CD14-positive monocyte (primary cell): ENCODE measurements around the gene SPATA16. TPM values are rescaled to one million over a fixed set of nuclear protein-coding genes. Genes with fewer than 3 reads are reported as not detected.

Experiments
- DNase-seq, 3 donors: peaks; one replicate each; pipeline ENCODE4 v3.0.0-alpha.2; 2011 to 2022
- H2AFZ ChIP-seq: 2 replicates; pipeline ENCODE4 v1.6.0; 2012; ENCODE audit warnings: mild to moderate bottlenecking, low read depth, low read length, inconsistent platforms; ENCODE audit not compliant: insufficient read depth, poor library complexity, severe bottlenecking
- H3K27ac ChIP-seq, 2 donors: 1 replicate in 1 of 2; 2 replicates in 1 of 2; pipeline ENCODE4 v1.5.1; 2012 to 2013; ENCODE audit warnings: low read length in 2 of 2, control low read depth in 1 of 2, inconsistent platforms in 1 of 2, low read depth in 1 of 2, mild to moderate bottlenecking in 1 of 2
- H3K27me3 ChIP-seq, 2 donors: one replicate each; pipeline versions ENCODE4 v1.6.0 to v1.6.1; 2011 to 2013; ENCODE audit warnings: low read length in 2 of 2; ENCODE audit not compliant: control insufficient read depth in 2 of 2, insufficient read depth in 2 of 2
- H3K36me3 ChIP-seq, 2 donors: replicated peaks in 1 of 2; 1 replicate in 1 of 2; 2 replicates in 1 of 2; pipeline versions ENCODE4 v1.5.1 to v1.6.1; 2012 to 2013; ENCODE audit warnings: low read length in 2 of 2, control low read depth in 1 of 2, inconsistent platforms in 1 of 2, mild to moderate bottlenecking in 1 of 2; ENCODE audit not compliant: insufficient read depth in 2 of 2, control insufficient read depth in 1 of 2
- H3K4me1 ChIP-seq, 2 donors: 1 replicate in 1 of 2; 2 replicates in 1 of 2; pipeline versions ENCODE4 v1.5.1 to v1.6.1; 2012 to 2013; ENCODE audit warnings: low read length in 2 of 2, control low read depth in 1 of 2, inconsistent platforms in 1 of 2, mild to moderate bottlenecking in 1 of 2, moderate library complexity in 1 of 2; ENCODE audit not compliant: insufficient read depth in 2 of 2, control insufficient read depth in 1 of 2
- H3K4me2 ChIP-seq: replicated peaks from 2 replicates; pipeline ENCODE3; 2012; ENCODE audit warnings: low read length, moderate library complexity, mild to moderate bottlenecking; ENCODE audit not compliant: poor library complexity, severe bottlenecking; ENCODE audit errors: extremely low read depth
- H3K4me3 ChIP-seq, 3 experiments: fragments of 200-600 bp in 1 of 3; sonication (generic) in 1 of 3; replicated peaks in 1 of 3; 1 replicate in 2 of 3; 2 replicates in 1 of 3; pipeline ENCODE4 v1.5.1; 2011 to 2013; ENCODE audit warnings: low read length in 3 of 3, mild to moderate bottlenecking in 3 of 3, control low read depth in 2 of 3, low read depth in 2 of 3, inconsistent platforms in 1 of 3, moderate library complexity in 1 of 3
- H3K79me2 ChIP-seq: 2 replicates; pipeline ENCODE4 v1.6.0; 2012; ENCODE audit warnings: mild to moderate bottlenecking, control low read depth, inconsistent platforms, low read length, moderate library complexity; ENCODE audit not compliant: insufficient read depth
- H3K9ac ChIP-seq: 2 replicates; pipeline ENCODE4 v1.6.0; 2017; ENCODE audit warnings: low read length, mild to moderate bottlenecking; ENCODE audit not compliant: insufficient read depth, poor library complexity, severe bottlenecking
- H3K9me3 ChIP-seq, 2 donors: replicated peaks in 1 of 2; 1 replicate in 1 of 2; 2 replicates in 1 of 2; pipeline versions ENCODE4 v1.5.1 to v1.6.1; 2012 to 2013; ENCODE audit warnings: low read length in 2 of 2, control low read depth in 1 of 2; ENCODE audit not compliant: control insufficient read depth in 1 of 2, insufficient read depth in 1 of 2
- H4K20me1 ChIP-seq: 2 replicates; pipeline ENCODE4 v1.6.0; 2012; ENCODE audit warnings: mild to moderate bottlenecking, low read length, control low read depth, moderate library complexity; ENCODE audit not compliant: insufficient read depth
- H3K27ac Mint-ChIP-seq, 7 donors: one replicate each; pipeline ENCODE4 v1.8.0; 2020; ENCODE audit warnings: mild to moderate bottlenecking in 7 of 7, mixed read lengths in 7 of 7, moderate library complexity in 6 of 7, inconsistent platforms in 2 of 7
- H3K27me3 Mint-ChIP-seq, 3 donors: one replicate each; pipeline ENCODE4 v1.8.0; 2021 to 2022; ENCODE audit warnings: low read depth in 3 of 3, mild to moderate bottlenecking in 3 of 3, mixed read lengths in 3 of 3, moderate library complexity in 3 of 3, inconsistent platforms in 1 of 3
- H3K36me3 Mint-ChIP-seq, 2 donors: one replicate each; pipeline ENCODE4 v1.8.0; 2020; ENCODE audit warnings: mixed read lengths in 2 of 2, inconsistent platforms in 1 of 2, mild to moderate bottlenecking in 1 of 2
- H3K4me1 Mint-ChIP-seq: one replicate; pipeline ENCODE4 v1.8.0; 2020; ENCODE audit warnings: mild to moderate bottlenecking, mixed read lengths
- H3K4me3 Mint-ChIP-seq, 2 donors: one replicate each; pipeline ENCODE4 v1.8.0; 2020; ENCODE audit warnings: mild to moderate bottlenecking in 2 of 2, mixed read lengths in 2 of 2, moderate library complexity in 1 of 2
- H3K9me3 Mint-ChIP-seq, 7 donors: one replicate each; pipeline ENCODE4 v1.8.0; 2020 to 2022; ENCODE audit warnings: mixed read lengths in 7 of 7, mild to moderate bottlenecking in 6 of 7, moderate library complexity in 6 of 7, inconsistent platforms in 2 of 7
- WGBS: methylation state at CpG from one replicate; pipeline ENCODE4 v1.1.5; 2013; ENCODE audit warnings: missing lambda C conversion rate; ENCODE audit not compliant: insufficient coverage; 5-methylcytosine and 5-hydroxymethylcytosine counted together
- intact Hi-C, 2 donors: fragments of 100-400 bp; cut with micrococcal nuclease; formaldehyde crosslinking; loops; one replicate each; pipeline versions ENCODE4 v1.15.0 to v1.15.1; 2023
- polyA plus RNA-seq, 3 donors: library from polyadenylated mRNA; depleted of rRNA in 1 of 3; unstranded in 2 of 3; stranded (reverse) in 1 of 3; fragments of 300-500 nt in 2 of 3; fragments of >200 nt in 1 of 3; fragmentation: Illumina TruSeq in 2 of 3; gene quantifications; 1 replicate in 2 of 3; 2 replicates in 1 of 3; pipeline ENCODE4 v1.2.3, GENCODE V29; 2012 to 2021
- TF ChIP-seq, protein P1 (sequence below): fragments of 200-600 bp; IDR thresholded peaks from one replicate; pipeline ENCODE4 v1.8.0; 2022; ENCODE audit warnings: antibody characterized with exemption, mild to moderate bottlenecking

Gene SPATA16
- polyA plus RNA-seq, 3 donors = not detected

DNA sequence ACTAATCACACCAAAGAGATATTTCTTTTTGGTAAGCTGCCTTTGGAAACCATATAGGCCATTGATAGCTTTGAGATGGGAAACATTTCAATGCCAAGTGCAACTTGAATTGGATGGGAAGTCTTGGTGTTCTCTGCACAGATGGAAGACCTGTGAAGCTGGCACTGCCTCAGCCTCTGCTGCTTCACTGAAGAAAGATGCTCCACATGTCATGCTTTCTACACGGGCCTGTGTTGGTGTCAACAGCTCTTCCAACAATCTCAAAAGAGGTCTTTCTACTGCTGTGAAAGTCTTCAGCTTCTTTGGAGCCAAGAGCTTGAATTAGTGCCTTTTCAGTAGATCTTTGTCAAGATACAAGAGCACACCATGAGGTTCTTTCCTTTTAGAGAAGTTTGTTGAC lies 169.0 kb downstream of the SPATA16 start:
- Mint-ChIP-seq H3K27me3 (peaks cover 0 to 2% (median 0%) of the 10 kb centered on the region in 3 donors), H3K4me1 (no peaks in the 10 kb centered on the region), H3K36me3 (no peaks in the 10 kb centered on the region), H3K4me3 (no peak overlapping the region), H3K27ac (no peak overlapping the region), H3K9me3 (no peaks in the 10 kb centered on the region)
- Histone ChIP-seq H3K4me2 (no peak overlapping the region), H3K4me3 (no peak overlapping the region), H3K79me2 (no peaks in the 10 kb centered on the region), H3K9me3 (no peaks in the 10 kb centered on the region), H2AFZ (no peak overlapping the region), H3K4me1 (no peaks in the 10 kb centered on the region), H3K36me3 (no peaks in the 10 kb centered on the region), H3K9ac (no peak overlapping the region), H4K20me1 (no peaks in the 10 kb centered on the region), H3K27ac (no peak overlapping the region), H3K27me3 (no peaks in the 10 kb centered on the region)
- intact Hi-C loops = no loop called here
- DNase-seq = no peak
- WGBS = no CpG with 5 or more reads among the region's 1 CpG
- TF ChIP-seq, protein P1, sequence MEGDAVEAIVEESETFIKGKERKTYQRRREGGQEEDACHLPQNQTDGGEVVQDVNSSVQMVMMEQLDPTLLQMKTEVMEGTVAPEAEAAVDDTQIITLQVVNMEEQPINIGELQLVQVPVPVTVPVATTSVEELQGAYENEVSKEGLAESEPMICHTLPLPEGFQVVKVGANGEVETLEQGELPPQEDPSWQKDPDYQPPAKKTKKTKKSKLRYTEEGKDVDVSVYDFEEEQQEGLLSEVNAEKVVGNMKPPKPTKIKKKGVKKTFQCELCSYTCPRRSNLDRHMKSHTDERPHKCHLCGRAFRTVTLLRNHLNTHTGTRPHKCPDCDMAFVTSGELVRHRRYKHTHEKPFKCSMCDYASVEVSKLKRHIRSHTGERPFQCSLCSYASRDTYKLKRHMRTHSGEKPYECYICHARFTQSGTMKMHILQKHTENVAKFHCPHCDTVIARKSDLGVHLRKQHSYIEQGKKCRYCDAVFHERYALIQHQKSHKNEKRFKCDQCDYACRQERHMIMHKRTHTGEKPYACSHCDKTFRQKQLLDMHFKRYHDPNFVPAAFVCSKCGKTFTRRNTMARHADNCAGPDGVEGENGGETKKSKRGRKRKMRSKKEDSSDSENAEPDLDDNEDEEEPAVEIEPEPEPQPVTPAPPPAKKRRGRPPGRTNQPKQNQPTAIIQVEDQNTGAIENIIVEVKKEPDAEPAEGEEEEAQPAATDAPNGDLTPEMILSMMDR = no peak

DNA sequence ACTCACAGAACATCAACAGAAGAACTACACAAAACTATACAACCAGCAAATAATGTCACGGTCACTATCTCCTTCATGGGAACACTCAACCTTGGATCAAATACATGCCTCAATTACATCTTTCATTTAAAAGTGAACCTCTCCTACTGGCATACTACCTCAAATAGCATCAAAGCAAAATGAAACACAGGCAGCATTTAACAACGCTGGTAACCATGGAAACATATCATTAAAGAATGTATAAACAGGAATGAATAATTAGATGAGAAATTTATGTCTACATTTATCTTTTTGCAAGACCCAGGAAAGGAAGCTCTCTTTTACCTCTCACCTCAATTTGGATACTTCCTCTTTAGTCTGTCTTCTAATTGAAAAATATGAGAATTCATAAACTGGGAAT lies 172.4 kb downstream of the SPATA16 start:
- no peaks in the 10 kb centered on the region for H3K9me3 Mint-ChIP-seq
- no peak for DNase-seq
- Histone ChIP-seq H3K4me1 (no peaks in the 10 kb centered on the region), H3K4me2 (no peak overlapping the region), H3K36me3 (no peaks in the 10 kb centered on the region), H3K27me3 (no peaks in the 10 kb centered on the region), H2AFZ (no peak overlapping the region), H4K20me1 (no peaks in the 10 kb centered on the region), H3K4me3 (no peak overlapping the region), H3K79me2 (no peaks in the 10 kb centered on the region), H3K9ac (no peak overlapping the region), H3K9me3 (no peaks in the 10 kb centered on the region), H3K27ac (no peak overlapping the region)
- TF ChIP-seq, protein P1 = no peak
- intact Hi-C loops = no loop called here
- no peak overlapping the region for H3K4me3 Mint-ChIP-seq
- H3K27ac Mint-ChIP-seq = no peak overlapping the region
- no peaks in the 10 kb centered on the region for H3K4me1 Mint-ChIP-seq
- no peaks in the 10 kb centered on the region for H3K36me3 Mint-ChIP-seq
- H3K27me3 Mint-ChIP-seq = peaks cover 0 to 2% (median 2%) of the 10 kb centered on the region in 3 donors
- WGBS = 100% methylated on average over 1 of the region's 2 CpGs
